ENCODE data around the gene NUMBL. TPM values are rescaled to one million over a fixed set of nuclear protein-coding genes. Genes with fewer than 3 reads are reported as not detected.

The NUMBL gene
- total and polyA plus RNA-seq, 9 of the 15 experiments (the other 6 are each of a cell fraction or from before 2014, with no cell fraction given) = 0.39 to 38.6 (median 6.6) TPM

GRCh38 chr19:40714441-40715299 is 24.2 kb upstream of the NUMBL start (continued):
- TF ChIP-seq BCLAF1 (IDR thresholded peaks at IDR 0.05; ENCODE audit: borderline replicate concordance in 1 of 2, control insufficient read depth in 1 of 2, low read depth in 2 of 2, low read length in 1 of 2) (no peak), CREM (IDR thresholded peaks at IDR 0.05; ENCODE audit: low read depth) (peak; percentile 49; the same call in 1 of the 2 replicates), ZNF263 (CRISPR knock-in tag; IDR thresholded peaks at IDR 0.05; ENCODE audit: borderline replicate concordance) (no peak), CBX2 (IDR thresholded peaks at IDR 0.05; ENCODE audit: insufficient read depth, low read length, poor library complexity, severe bottlenecking) (no peak), SRF (CRISPR knock-in tag; IDR thresholded peaks at IDR 0.05) (no peak), E2F5 (CRISPR knock-in tag; IDR thresholded peaks at IDR 0.05) (no peak), EWSR1 (IDR thresholded peaks at IDR 0.05; ENCODE audit: borderline replicate concordance, low read depth, partially characterized antibody) (no peak), KDM1A (IDR thresholded peaks at IDR 0.05) (no peak), HDAC2 (IDR thresholded peaks at IDR 0.05) (no peak), RBM39 (optimal IDR thresholded peaks at IDR 0.05; ENCODE audit: low read depth, low read length) (no peak), JUN (IDR thresholded peaks at IDR 0.05; ENCODE audit: borderline replicate concordance, low read depth, low read length) (no peak), JUN (CRISPR knock-in tag; IDR thresholded peaks at IDR 0.05; ENCODE audit: borderline replicate concordance) (no peak), TFAM (CRISPR knock-in tag; conservative IDR thresholded peaks at IDR 0.05) (no peak), TEAD4 (IDR thresholded peaks at IDR 0.05; ENCODE audit: low read length) (no peak), TEAD4 (CRISPR knock-in tag; IDR thresholded peaks at IDR 0.05; ENCODE audit: borderline replicate concordance) (no peak)

Data from K562 (cell line).